ENCODE measurements around the gene PLD1.

The PLD1 gene

DNA sequence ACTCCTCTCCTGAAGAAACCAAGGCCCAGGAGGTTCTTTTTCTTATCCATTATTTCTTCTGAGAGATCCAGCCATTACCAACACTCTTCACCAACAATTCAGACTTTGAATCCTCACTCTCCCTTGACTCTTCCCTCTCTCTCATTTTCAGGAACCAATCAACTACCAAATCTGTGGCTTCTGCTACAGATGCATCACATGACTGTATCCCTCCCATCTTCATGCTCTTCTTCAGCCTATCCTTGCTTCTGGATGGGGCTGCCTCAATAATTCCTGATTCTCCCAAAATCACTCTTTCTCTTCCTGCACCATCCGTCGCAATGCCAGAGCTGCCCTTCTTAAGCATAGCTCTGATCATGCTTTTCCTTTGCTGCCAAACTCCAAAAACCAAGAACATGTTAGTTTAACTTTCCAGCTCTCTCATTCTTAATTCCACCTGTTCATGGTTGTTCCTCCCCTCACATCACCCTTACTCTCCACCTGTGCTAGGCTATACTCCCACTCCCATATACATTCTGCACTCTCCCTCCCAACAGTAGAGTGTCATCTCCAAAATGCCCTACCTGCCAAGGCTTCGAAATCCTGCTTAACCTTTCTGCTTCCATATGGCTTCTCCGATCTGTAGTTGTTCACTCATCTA lies 13.5 kb downstream of the PLD1 start:
- no peak for DNase-seq

DNA sequence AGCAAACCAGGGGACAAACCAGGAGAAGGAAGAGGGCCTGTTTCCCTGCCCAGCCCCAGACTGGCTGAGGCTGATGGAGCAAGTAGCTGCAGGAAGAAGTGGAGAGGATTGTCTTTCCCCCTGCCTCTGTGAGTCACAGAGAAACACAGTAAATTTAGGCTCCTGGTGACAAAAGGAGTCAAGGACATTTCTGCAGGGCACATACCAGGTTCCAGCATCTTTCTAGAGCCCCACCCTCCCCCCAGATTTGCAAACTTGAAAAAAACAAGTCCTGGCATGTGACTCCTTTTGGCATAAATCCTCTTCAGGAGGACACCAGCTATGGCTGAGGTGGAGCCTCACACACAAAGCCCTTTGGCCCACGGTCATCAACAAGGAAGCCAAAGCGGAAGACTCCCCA lies 17.8 kb downstream of the PLD1 start:
- DNase-seq = no peak

DNA sequence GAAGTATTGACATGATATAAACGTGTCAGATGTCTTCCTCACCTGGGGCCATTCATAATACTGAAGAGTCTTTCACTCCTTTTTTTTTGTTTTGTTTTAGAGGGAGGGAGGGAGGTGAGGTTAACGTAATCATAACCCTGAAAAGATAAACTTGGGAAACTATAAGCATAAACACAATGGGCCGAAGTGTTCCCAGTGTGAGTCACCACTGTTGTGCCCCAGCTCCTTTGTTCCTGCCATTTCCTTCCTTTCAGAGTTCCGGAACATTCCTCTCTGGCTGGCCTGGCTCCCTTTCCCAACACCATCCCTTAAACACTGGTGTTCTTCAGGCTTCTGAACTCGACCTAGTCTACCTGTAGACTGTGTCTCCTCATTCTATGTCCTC lies 18.6 kb downstream of the PLD1 start:
- no peak for DNase-seq

DNA sequence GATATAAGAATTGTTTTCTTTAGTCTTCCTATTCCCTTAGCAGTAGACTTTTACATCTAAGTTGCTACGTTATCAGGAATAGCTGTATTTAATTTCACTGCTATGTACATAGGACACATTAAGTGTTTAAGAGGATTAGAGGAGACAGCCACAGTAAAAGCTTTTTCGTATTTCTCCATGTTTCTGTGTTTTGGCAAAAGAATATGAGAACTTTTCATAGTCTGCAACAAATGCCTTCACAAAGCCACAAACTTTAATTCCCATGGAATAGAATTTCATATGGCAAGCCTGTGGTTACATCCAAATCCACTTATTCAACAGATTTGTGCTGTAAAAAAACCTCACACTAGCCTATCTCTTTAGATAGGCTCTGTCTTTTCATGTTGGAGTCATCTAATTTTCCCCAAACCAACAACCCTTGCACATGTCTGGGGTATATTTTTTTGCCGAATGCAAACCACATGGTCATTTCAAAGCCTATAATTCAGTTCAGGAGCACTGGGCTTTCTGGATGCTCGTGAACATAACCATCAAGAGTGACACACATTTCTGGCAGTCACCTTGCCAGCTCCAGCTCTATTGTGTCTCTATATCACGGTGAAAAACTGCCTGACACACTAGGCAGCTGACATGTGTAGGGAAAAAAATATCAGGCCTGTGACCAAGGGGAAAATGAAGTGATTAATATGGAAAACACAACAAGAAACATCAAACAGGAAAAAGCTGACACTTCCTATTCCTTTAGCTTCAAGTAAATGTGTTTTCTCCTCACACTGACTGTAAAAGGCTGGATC lies 19.2 kb downstream of the PLD1 start:
- no peak for DNase-seq

DNA sequence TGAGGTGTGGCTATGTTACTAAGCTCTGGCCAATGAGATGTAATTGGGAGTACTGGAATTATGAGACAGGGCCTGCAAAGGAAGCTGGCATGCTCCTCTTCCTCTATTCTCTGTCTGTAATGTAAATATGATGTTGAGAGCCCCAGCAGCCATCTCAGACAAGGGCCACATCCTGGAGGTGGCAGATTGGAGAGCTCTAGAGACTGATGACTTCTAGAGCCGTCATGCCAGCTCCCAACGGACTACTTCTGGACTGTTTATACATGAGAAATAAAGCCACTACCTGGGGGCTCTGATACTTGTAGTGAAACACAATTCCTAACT lies 19.7 kb downstream of the PLD1 start:
- no peak for DNase-seq

DNA sequence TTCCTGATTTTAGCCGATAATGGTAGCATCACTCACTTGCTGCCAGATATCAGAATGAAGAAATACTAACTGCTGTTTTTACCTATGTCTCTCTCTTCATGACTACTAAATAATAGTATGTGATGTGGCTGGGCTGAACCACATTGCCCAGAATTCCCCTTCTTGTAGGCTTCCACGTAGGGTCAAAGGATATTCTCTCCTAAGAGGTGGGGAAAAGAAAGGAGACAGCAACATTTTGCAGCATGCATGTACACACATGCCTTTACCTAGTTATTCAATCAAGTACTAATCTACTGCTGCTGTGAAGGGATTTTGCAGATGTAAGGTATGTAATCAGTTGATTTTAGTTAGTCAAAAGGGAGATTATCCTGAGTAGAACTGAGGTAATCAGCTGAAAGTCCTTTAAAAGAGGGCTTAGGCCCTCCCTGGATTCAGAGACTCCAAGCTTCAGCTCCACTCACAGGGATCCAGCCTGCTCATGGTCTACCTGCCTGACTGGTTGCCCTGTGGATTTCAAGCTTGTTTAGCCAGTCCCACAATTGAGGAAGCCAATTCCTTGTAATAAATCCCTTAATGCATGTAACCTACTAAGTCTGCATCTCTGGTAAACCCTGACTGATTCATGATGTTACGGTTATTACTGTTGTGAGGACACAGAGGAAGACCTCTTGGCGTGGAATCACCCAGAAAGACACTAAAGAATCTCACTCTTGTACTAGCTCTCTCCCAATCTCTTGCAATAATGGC lies 20.4 kb downstream of the PLD1 start:
- DNase-seq = no peak

DNA sequence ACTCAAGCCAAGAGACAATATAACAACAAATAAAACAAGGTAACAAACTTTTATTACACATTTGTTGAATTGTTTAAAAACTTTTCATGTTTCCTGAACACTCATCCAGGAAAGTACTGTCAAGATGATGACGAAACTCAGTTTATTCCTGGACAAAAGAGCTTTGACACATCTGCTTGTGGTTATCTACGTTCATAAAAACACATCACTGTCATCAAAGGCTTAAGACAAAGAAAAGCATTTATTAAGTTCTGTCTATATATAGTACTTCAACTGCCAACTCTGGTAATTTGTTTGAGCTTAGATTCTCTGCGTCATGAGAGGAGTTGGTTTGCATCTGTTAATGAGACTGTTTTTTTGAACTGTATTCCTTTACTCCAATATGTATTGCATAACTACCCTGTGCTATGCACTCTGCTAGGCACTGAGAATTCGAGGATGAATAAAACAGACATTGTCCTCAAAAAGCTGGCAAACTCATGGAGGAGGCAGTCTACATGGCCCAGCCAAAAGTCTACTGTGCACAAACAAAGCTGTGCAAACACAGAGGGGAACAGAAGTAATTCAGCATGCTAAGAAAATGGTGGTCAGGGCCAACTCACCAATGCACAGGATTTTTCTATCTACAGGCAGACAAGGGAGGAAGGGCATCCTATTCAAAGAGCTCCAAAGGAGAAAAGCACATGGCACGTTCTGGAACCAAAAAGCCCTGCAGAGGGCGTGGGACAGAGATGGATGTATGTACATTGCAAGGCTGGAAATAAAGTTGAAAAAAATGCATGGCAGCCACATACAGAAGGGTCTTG lies 21.5 kb downstream of the PLD1 start:
- DNase-seq = no peak

DNA sequence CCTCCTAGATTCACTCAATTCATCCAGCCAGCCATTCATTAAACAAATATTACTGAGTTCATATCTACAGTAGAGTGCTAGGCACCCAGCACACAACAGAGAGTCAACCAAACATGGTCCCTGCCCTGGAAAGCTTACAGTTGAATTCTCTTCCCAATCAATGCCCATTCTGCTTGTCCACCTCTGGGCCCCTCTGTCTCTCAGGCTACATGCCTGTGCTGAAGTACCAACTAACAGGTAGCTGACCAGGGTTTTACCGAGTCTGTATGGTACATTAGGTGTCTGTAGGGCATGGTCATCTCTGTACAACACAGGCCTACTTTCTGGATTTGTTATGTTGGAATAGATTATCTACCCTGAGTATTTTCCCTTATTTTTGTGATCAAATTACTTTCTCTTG lies 23.3 kb downstream of the PLD1 start:
- DNase-seq = no peak

DNA sequence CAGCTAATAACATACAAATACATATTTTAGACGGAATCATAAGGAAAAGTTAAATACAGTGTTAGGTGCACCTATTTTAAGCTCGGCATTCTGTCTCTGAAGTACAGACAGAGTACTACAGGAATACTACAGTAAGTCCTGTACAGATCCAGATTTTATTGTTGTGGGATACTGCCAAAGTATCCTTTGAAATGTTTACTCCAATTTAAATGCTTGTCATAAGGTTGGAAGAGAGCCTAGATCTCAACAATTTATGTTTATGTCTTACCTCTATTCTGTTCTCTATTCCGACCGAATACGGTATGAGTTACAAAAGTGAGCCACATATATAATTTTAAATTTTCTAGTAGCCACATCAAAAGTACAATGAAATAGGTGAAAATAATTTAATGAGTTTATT lies 25.3 kb downstream of the PLD1 start:
- DNase-seq = no peak

DNA sequence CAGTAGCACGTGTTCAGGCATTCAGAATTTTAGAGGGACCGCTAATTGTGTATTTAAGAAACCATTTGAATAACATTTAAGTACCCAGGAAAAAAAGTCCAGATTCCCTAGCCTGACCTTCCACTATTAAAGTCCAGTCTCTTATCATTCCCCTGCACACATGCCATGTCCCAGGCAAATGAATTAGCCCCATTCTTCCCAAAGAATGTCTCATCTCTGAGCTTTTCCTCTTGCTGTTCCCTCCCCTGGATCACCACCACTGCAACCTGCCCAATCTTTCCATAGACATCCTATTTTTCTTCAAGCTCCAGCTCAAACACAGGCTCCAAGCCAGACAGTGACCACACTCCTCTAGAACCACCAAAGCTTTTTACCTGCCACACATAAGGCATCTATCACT lies 25.9 kb downstream of the PLD1 start:
- no peak for DNase-seq

DNA sequence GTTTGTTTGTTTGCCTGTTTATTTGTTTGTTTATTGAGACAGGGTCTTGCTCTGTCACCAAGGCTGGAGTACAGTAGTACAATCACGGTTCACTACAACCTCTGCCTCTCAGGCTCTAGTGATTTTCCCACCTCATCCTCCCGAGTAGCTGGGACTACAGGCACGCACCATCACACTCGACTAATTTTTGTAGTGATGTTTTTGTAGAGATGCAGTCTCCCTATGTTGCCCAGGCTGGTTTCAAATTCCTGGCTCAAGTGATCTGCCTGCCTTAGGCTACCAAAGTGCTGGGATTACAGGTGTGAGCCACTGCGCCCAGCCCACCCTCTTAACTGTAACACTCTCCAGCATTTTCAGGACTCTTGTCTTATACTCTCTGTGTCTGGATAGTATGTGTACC lies 26.7 kb downstream of the PLD1 start:
- no peak for DNase-seq

DNA sequence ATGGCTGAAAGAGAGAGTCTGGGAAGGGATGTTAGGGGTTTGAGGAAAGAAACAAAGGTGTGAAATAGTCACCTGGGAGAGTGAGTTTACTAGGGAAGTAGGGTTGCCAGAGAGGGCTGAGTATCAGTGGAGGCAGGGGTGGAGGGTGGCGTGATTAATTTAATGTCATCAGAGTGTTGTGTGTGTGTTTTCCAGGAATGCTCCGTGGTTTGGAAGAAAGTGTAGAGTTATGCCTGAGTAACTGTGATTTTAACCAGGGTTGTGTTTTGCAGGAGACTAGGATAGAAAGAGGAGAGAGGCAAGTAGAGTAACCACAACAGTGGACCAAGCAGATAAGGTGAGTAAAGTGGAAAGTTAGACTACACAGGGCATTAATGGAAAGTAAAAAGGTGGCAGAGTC lies 27.2 kb downstream of the PLD1 start:
- no peak for DNase-seq

DNA sequence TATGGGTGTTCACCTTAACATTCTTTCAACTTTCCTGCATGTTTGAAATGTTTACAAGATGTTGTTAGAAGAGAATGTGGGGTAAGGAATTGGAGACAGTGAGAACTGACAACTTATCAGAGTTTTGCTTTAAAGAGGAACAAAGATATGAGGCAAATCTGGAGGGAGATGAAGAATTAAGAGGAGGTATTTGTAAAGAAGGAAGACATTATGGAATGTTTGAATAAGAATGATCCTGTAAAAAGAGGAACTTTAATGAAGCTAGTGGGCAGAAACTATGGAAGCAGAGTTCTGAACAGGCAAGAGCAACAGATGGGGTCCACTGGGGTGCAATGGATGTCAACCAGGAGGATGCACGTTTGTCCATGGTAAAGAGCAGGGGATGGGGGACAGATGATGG lies 27.7 kb downstream of the PLD1 start:
- DNase-seq = no peak

DNA sequence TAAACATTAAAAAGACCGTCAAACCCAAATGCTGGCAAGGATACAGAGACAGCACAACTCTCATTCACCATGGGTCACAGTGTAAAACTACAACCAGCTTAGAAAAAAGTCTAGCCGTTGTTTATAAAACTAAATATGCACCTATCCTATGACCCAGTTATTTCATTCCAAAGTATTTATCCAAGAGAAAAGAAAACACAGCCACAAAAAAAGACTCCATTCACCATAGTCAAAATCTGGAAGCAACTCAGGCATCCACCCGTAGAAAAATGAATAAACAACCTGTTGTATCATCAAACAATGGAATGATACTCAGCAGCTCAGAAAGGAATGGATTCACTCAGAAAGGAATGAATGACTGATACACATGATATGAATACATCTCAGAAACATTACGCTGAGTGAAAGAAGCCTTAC lies 28.6 kb downstream of the PLD1 start:
- no peak for DNase-seq

DNA sequence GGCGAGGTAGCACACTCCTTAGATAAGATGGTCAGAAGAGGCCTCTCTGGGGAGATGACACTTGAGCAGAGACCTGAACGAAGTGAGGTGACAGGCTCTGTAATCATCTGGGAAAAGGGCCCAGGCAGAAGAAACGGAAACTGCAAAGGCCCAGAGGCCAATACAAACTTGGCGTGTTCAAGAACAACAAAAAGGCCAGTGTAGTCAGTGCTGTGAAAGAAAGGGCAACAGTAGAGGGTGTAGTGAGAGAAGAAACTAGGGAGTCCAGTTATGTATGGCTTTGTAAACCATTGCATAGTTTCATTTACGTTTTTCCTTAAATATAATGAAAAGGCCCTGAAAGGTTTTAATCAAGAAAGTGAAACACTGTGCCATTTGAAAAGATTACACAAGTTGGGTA lies 31.8 kb downstream of the PLD1 start:
- no peak for DNase-seq

DNA sequence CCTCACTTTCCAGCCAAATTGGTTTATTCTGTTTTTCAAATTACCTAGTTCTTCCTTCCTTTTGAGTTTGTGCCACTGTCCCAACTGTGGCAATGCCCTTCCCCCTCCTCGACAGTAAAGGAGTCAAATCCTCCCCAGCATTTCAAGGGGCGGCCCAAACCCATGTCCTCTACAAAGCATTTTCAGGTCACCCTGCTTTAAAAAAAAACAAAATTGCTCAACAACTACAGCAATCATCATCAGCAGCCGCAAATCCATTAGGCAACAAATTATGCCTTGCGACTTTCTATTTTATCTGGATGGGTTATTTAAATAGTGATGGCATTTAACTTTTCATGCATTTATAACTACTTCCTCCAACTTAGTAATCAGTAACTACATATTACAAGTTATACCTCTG lies 32.7 kb downstream of the PLD1 start:
- no peak for DNase-seq

DNA sequence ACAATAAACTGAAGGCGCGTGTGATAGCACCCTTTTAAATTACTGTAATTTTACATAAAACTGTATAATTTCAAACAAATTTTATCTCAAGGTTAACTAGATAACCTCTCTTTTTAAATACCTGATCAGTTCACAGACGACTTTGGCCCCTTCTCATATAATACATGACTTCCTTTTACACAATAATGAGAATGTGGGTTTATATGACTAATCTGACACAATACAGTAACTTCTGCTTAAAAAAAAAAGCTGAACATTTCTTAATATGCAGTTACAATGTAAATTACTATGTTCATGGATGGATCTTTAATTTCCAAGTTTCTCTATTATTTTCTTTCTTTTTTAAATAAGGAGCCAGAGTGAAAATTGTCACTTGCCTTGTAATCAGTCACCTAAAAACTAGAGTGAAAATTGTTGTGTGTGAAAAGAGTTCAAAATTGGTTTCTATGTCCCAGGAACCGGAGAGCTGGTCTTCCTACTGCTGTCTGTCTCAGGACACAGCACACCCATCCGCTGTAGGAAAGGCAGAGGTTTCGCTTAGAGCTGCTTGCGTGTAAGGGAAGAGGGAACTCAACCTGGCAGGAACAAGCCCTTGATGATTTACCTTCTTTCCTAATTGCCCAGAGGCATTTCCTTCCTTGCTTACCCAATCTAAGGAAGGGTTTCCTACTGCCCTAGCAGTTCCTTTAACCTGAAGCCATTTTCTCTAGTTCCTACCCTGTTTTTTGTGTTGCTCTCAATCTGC lies 33.3 kb downstream of the PLD1 start:
- DNase-seq = no peak

DNA sequence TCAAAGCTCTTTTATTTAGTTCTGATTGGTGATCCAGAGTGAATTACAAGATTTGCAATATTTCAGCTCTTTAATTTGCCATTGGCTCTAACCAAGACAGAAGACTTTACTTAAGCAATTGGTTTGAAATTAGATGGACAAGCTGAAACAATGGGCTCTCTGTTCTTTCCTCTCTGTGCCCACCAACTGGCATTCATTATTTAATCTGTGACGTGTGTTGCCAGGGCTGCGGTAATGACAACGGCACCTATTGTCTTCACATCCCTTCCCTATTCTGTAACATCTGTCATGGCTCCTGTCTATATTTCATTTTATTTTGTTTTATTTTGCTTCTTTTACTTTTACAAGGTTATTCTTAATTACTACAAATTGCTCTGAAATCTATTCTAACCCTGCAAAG lies 33.9 kb downstream of the PLD1 start:
- no peak for DNase-seq

DNA sequence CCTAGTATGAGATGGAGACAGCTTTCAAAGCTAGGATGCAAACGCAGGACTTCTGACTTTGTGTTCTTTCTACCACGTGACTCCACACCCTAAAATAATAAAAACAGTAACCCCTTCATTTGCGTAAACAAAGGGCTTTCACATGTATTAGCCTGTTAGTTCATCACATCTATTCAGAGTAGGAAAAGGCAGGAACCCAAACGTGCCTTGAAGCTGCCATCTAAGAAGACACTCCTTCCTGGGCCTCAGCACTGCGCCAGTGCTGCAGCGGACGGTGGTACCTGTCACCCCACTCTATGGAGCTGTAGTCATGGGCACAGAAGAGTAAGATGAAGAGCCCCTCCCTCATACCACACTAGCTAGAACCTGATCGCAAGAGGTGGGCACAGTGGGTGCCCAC lies 34.3 kb downstream of the PLD1 start:
- DNase-seq = no peak

DNA sequence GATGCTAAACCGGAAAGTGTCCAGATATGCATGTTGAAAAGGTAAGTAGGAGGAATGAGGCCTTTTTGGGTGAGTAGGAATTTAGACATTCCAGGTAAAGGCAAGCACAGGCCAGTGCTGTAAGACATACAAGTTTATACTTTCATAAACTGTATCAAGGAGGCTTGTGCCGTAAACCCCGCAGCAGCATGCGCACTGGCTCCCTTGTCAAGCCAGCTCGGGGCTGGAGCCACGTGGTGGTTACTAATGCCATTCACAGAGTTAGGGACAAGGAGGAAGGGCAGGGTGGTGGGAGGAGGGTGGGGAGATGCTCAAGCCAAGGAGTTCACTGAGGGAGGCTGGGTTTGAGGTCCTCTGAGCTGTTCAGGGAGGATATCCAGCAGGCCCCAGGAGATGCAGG lies 35.8 kb downstream of the PLD1 start:
- no peak for DNase-seq

DNA sequence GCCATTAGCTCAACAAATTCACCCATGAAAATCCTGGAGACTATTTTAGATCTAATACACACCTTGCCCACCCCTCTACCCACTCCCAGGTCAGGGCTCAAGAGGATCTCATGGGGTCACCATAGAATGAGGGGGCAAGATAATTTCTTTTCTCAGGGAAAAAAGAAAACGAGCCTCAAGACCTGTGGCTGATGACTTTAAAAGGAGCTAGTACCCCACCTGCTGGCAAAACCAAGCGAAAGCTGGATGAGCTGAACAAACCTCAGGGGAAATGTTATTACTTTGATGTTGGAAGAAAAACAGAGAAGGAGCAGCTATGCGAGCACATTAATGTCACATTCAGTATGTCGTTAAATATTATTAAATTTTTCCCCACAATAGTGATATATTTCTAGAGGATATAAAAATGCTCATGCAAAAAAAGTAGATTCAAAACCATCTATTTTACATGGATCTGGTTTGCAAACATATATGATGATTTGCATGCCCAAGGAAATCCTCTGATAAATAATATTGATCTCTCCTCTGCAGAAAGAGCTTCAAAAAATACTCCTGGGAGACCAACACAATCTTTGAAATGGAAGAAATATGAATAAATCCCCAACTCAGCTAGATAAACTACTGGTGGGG lies 37.7 kb downstream of the PLD1 start:
- peak; percentile 22 to 49 for DNase-seq

All from activated CD4-positive, alpha-beta T cell treated with anti-CD3 and anti-CD28 coated beads for 4 hours (primary cell).